HUES64 (cell line): Measurements from ENCODE around the gene ATP1A1.

ENCODE experiments used
- H3K27ac ChIP-seq: 2 replicates; pipeline ENCODE4 v1.7.0; 2013; ENCODE audit warnings: low read depth, low read length, inconsistent platforms
- H3K27me3 ChIP-seq: 2 replicates; pipeline ENCODE4 v1.6.1; 2013; ENCODE audit warnings: mild to moderate bottlenecking, low read length; ENCODE audit not compliant: insufficient read depth
- H3K36me3 ChIP-seq: 2 replicates; pipeline ENCODE4 v1.6.1; 2013; ENCODE audit warnings: mild to moderate bottlenecking, low read length; ENCODE audit not compliant: insufficient read depth
- H3K4me1 ChIP-seq: 2 replicates; pipeline ENCODE4 v1.6.1; 2013; ENCODE audit warnings: mild to moderate bottlenecking, low read length, moderate library complexity; ENCODE audit not compliant: insufficient read depth
- H3K4me3 ChIP-seq: 2 replicates; pipeline ENCODE4 v1.5.1; 2013; ENCODE audit warnings: mild to moderate bottlenecking, low read length, moderate library complexity
- H3K9ac ChIP-seq: 2 replicates; pipeline ENCODE4 v1.6.1; 2013; ENCODE audit warnings: mild to moderate bottlenecking, low read depth, low read length
- H3K9me3 ChIP-seq: 2 replicates; pipeline ENCODE4 v1.6.1; 2013; ENCODE audit warnings: low read depth, low read length; ENCODE audit not compliant: insufficient read depth
- WGBS: fragments of 150-250, 120-280 bp; methylation state at CpG from one replicate; pipeline ENCODE4 v1.1.7; 2013; ENCODE audit warnings: missing lambda C conversion rate; 5-methylcytosine and 5-hydroxymethylcytosine counted together

The ATP1A1 gene

GRCh38 chr1:116332451-116332850 lies 40.6 kb upstream of the ATP1A1 start:
- no peaks in the 10 kb centered on the region for H3K9me3 ChIP-seq
- WGBS, result 94% methylated on average over 3 of the region's 3 CpGs
- no peak overlapping the region for H3K27ac ChIP-seq
- H3K4me1 ChIP-seq, result peaks cover 19% of the 10 kb centered on the region
- no peaks in the 10 kb centered on the region for H3K27me3 ChIP-seq
- no peak overlapping the region for H3K9ac ChIP-seq
- H3K36me3 ChIP-seq, result no peaks in the 10 kb centered on the region
- no peak overlapping the region for H3K4me3 ChIP-seq

- Histone ChIP-seq H3K9ac (no peak overlapping the region), H3K27me3 (no peaks in the 10 kb centered on the region), H3K4me1 (peaks cover 19% of the 10 kb centered on the region), H3K36me3 (no peaks in the 10 kb centered on the region), H3K9me3 (no peaks in the 10 kb centered on the region), H3K4me3 (no peak overlapping the region), H3K27ac (no peak overlapping the region)
- 95% methylated on average over 5 of the region's 5 CpGs for WGBS
Measured at GRCh38 chr1:116333171-116334014, 39.7 kb upstream of the ATP1A1 start.

GRCh38 chr1:116334015-116334547 lies 39.0 kb upstream of the ATP1A1 start:
- peaks cover 19% of the 10 kb centered on the region for H3K4me1 ChIP-seq

GRCh38 chr1:116334868-116335635 lies 38.0 kb upstream of the ATP1A1 start:
- 63% methylated on average over 9 of the region's 9 CpGs for WGBS
- Histone ChIP-seq H3K9me3 (no peaks in the 10 kb centered on the region), H3K4me3 (no peak overlapping the region), H3K27me3 (no peaks in the 10 kb centered on the region), H3K9ac (no peak overlapping the region), H3K4me1 (peaks cover 19% of the 10 kb centered on the region), H3K36me3 (no peaks in the 10 kb centered on the region), H3K27ac (peak overlapping the region; percentile 4; the same call in 1 of the 2 replicates)

More at GRCh38 chr1:116334015-116334547, 39.0 kb upstream of the ATP1A1 start:
- Histone ChIP-seq H3K27me3 (no peaks in the 10 kb centered on the region), H3K27ac (no peak overlapping the region), H3K36me3 (no peaks in the 10 kb centered on the region), H3K4me3 (no peak overlapping the region), H3K9ac (no peak overlapping the region), H3K9me3 (no peaks in the 10 kb centered on the region)
- 100% methylated on average over 2 of the region's 2 CpGs for WGBS

GRCh38 chr1:116335850-116336624 lies 37.0 kb upstream of the ATP1A1 start:
- Histone ChIP-seq H3K9ac (no peak overlapping the region), H3K4me1 (peaks cover 19% of the 10 kb centered on the region), H3K9me3 (no peaks in the 10 kb centered on the region), H3K27ac (no peak overlapping the region), H3K27me3 (no peaks in the 10 kb centered on the region), H3K4me3 (no peak overlapping the region), H3K36me3 (no peaks in the 10 kb centered on the region)
- WGBS, result 96% methylated on average over 11 of the region's 11 CpGs

- H3K4me3 ChIP-seq, result no peak overlapping the region
- no peaks in the 10 kb centered on the region for H3K9me3 ChIP-seq
- no peaks in the 10 kb centered on the region for H3K36me3 ChIP-seq
- no peak overlapping the region for H3K27ac ChIP-seq
- WGBS, result 95% methylated on average over 7 of the region's 7 CpGs
- H3K4me1 ChIP-seq, result peaks cover 19% of the 10 kb centered on the region
- H3K27me3 ChIP-seq, result no peaks in the 10 kb centered on the region
- no peak overlapping the region for H3K9ac ChIP-seq
Measured at GRCh38 chr1:116337398-116337797, 35.6 kb upstream of the ATP1A1 start.

GRCh38 chr1:116338400-116338799 lies 34.6 kb upstream of the ATP1A1 start:
- Histone ChIP-seq H3K36me3 (no peaks in the 10 kb centered on the region), H3K27me3 (no peaks in the 10 kb centered on the region), H3K27ac (no peak overlapping the region), H3K4me3 (no peak overlapping the region), H3K9ac (no peak overlapping the region), H3K9me3 (no peaks in the 10 kb centered on the region), H3K4me1 (peaks cover 19% of the 10 kb centered on the region)
- 81% methylated on average over 2 of the region's 2 CpGs for WGBS

- 94% methylated on average over 2 of the region's 2 CpGs for WGBS
- no peak overlapping the region for H3K27ac ChIP-seq
- H3K9ac ChIP-seq, result no peak overlapping the region
- no peaks in the 10 kb centered on the region for H3K36me3 ChIP-seq
- no peak overlapping the region for H3K4me3 ChIP-seq
- H3K4me1 ChIP-seq, result peaks cover 2% of the 10 kb centered on the region; the same call in 1 of the 2 replicates
- H3K27me3 ChIP-seq, result no peaks in the 10 kb centered on the region
- no peaks in the 10 kb centered on the region for H3K9me3 ChIP-seq
Measured at GRCh38 chr1:116340506-116341231, 32.4 kb upstream of the ATP1A1 start.

- Histone ChIP-seq H3K4me3 (no peak overlapping the region), H3K36me3 (no peaks in the 10 kb centered on the region), H3K9me3 (no peaks in the 10 kb centered on the region), H3K27me3 (no peaks in the 10 kb centered on the region), H3K9ac (no peak overlapping the region), H3K4me1 (peaks cover 16% of the 10 kb centered on the region), H3K27ac (no peak overlapping the region)
- 94% methylated on average over 4 of the region's 4 CpGs for WGBS
Measured at GRCh38 chr1:116343019-116343418, 30.0 kb upstream of the ATP1A1 start.

- no peak overlapping the region for H3K27ac ChIP-seq
- no peaks in the 10 kb centered on the region for H3K9me3 ChIP-seq
- no peaks in the 10 kb centered on the region for H3K36me3 ChIP-seq
- WGBS, result 100% methylated on average over 1 of the region's 1 CpG
- no peak overlapping the region for H3K9ac ChIP-seq
- no peak overlapping the region for H3K4me3 ChIP-seq
- no peaks in the 10 kb centered on the region for H3K27me3 ChIP-seq
- H3K4me1 ChIP-seq, result peaks cover 16% of the 10 kb centered on the region
Measured at GRCh38 chr1:116345011-116345410, 28.0 kb upstream of the ATP1A1 start.
